MCF 10A (cell line): ENCODE data around the gene ELAVL2. TPM values are rescaled to one million over a fixed set of nuclear protein-coding genes. Genes with fewer than 3 reads are reported as not detected.

ENCODE experiments used
- BruUV-seq: library from RNA; stranded (reverse); fragments of 400-500 nt; replicated peaks from 2 replicates; lab custom pipeline; 2021; lab: Mats Ljungman, UMichigan
- CTCF ChIA-PET: fragments of 300-600 bp; sonication (Branson Sonifier 250); formaldehyde crosslinking; extraction: SDS; loops from one replicate; lab custom pipeline; 2021; ENCODE audit warnings: antibody characterized with exemption, inconsistent platforms; lab: Yijun Ruan, JAX
- POLR2A ChIA-PET: fragments of 300-600, 350-650 bp; sonication (Branson Sonifier 250); formaldehyde crosslinking; extraction: SDS; loops from one replicate; lab custom pipeline; 2020; ENCODE audit warnings: antibody characterized with exemption, inconsistent platforms; lab: Yijun Ruan, JAX
- DNase-seq: peaks from one replicate; pipeline ENCODE4 v3.0.0-alpha.2; 2018; ENCODE audit not compliant: unreplicated experiment
- H3K27ac Mint-ChIP-seq: one replicate; pipeline ENCODE4 v1.8.0; 2022; ENCODE audit warnings: mild to moderate bottlenecking, low read depth, mixed read lengths; ENCODE audit not compliant: unreplicated experiment
- H3K27me3 Mint-ChIP-seq: one replicate; pipeline ENCODE4 v1.8.0; 2022; ENCODE audit warnings: mixed read lengths; ENCODE audit not compliant: insufficient read depth, unreplicated experiment
- H3K36me3 Mint-ChIP-seq: one replicate; pipeline ENCODE4 v1.8.0; 2022; ENCODE audit warnings: mild to moderate bottlenecking, moderate library complexity, mixed read lengths; ENCODE audit not compliant: insufficient read depth, unreplicated experiment
- H3K4me1 Mint-ChIP-seq: one replicate; pipeline ENCODE4 v1.8.0; 2022; ENCODE audit warnings: mixed read lengths; ENCODE audit not compliant: insufficient read depth, unreplicated experiment
- H3K4me3 Mint-ChIP-seq: one replicate; pipeline ENCODE4 v1.8.0; 2022; ENCODE audit warnings: mild to moderate bottlenecking, moderate library complexity, mixed read lengths; ENCODE audit not compliant: unreplicated experiment
- H3K9me3 Mint-ChIP-seq: one replicate; pipeline ENCODE4 v1.8.0; 2022; ENCODE audit warnings: mixed read lengths; ENCODE audit not compliant: unreplicated experiment
- CTCF ChIP-seq: fragments of 200-600 bp; IDR thresholded peaks from one replicate; pipeline ENCODE4 v1.8.0; 2022; ENCODE audit warnings: antibody characterized with exemption, mild to moderate bottlenecking; ENCODE audit not compliant: unreplicated experiment
- intact Hi-C: fragments of 100-400 bp; cut with micrococcal nuclease; formaldehyde crosslinking; loops from 2 replicates; pipeline ENCODE4 v1.14.1; 2022
- total RNA-seq: library from RNA; stranded (reverse); gene quantifications from 2 replicates; pipeline ENCODE4 v1.2.3, GENCODE V29; 2022

Gene ELAVL2
- total RNA-seq, 1 experiment from 2014 or later = 6.0 TPM

GRCh38 chr9:23783509-23783908 is 42.5 kb downstream of the ELAVL2 start:
- intact Hi-C loops = no loop called here
- H3K27ac Mint-ChIP-seq = no peak overlapping the region
- no peaks in the 10 kb centered on the region for H3K9me3 Mint-ChIP-seq
- peaks cover 6% of the 10 kb centered on the region for H3K36me3 Mint-ChIP-seq
- TF ChIP-seq CTCF = no peak
- no TSS peak for BruUV-seq
- DNase-seq = no peak
- ChIA-PET POLR2A (interaction anchor here (1.1 to 1.4 kb wide), 2 partner anchors 14 to 42 kb away, joined by 3 to 5 read pairs; partner anchors contain the start of gene ELAVL2), CTCF (interaction anchor here (0.6 kb wide), 1 partner anchor 16 kb away, joined by 3 read pairs; no protein-coding TSS in a partner anchor)
- no peak overlapping the region for H3K4me3 Mint-ChIP-seq
- no peaks in the 10 kb centered on the region for H3K27me3 Mint-ChIP-seq
- H3K4me1 Mint-ChIP-seq = peaks cover 6% of the 10 kb centered on the region

- no peaks in the 10 kb centered on the region for H3K36me3 Mint-ChIP-seq
- H3K27ac Mint-ChIP-seq = no peak overlapping the region
- H3K9me3 Mint-ChIP-seq = no peaks in the 10 kb centered on the region
- peaks cover 23% of the 10 kb centered on the region for H3K4me1 Mint-ChIP-seq
- intact Hi-C loops = no loop called here
- no peaks in the 10 kb centered on the region for H3K27me3 Mint-ChIP-seq
- no peak overlapping the region for H3K4me3 Mint-ChIP-seq
- ChIA-PET POLR2A (interaction anchor here (1.4 kb wide), 1 partner anchor 9 kb away, joined by 3 read pairs; no protein-coding TSS in a partner anchor), CTCF (interaction anchor here (0.6 to 0.7 kb wide), 2 partner anchors 34 to 120 kb away, joined by 3 to 4 read pairs; no protein-coding TSS in a partner anchor)
- no peak for TF ChIP-seq CTCF
- no TSS peak for BruUV-seq
- no peak for DNase-seq
These were observed 46.8 kb downstream of the ELAVL2 start for GRCh38 chr9:23779220-23779619.

GRCh38 chr9:23777328-23777727 is 48.7 kb downstream of the ELAVL2 start:
- intact Hi-C loops = no loop called here
- CTCF ChIA-PET = no interaction called here
- POLR2A ChIA-PET = no interaction called here
- TF ChIP-seq CTCF = no peak
- BruUV-seq = no TSS peak
- Mint-ChIP-seq H3K27ac (no peak overlapping the region), H3K4me1 (peaks cover 23% of the 10 kb centered on the region), H3K27me3 (no peaks in the 10 kb centered on the region), H3K9me3 (no peaks in the 10 kb centered on the region), H3K36me3 (no peaks in the 10 kb centered on the region), H3K4me3 (no peak overlapping the region)
- DNase-seq = no peak

GRCh38 chr9:23775549-23775948 is 50.5 kb downstream of the ELAVL2 start:
- DNase-seq = no peak
- Mint-ChIP-seq H3K4me1 (peaks cover 37% of the 10 kb centered on the region), H3K9me3 (no peaks in the 10 kb centered on the region), H3K36me3 (no peaks in the 10 kb centered on the region), H3K27me3 (no peaks in the 10 kb centered on the region), H3K27ac (peak overlapping the region; percentile 35), H3K4me3 (no peak overlapping the region)
- no peak for TF ChIP-seq CTCF
- ChIA-PET POLR2A (no interaction called here), CTCF (interaction anchor here (0.5 kb wide), 1 partner anchor 1038 kb away, joined by 3 read pairs; no protein-coding TSS in a partner anchor)
- BruUV-seq = no TSS peak
- intact Hi-C loops = no loop called here
